IPS-15b (cell line): Measurements from ENCODE around the gene USP25.

Source experiments
- H3K27me3 ChIP-seq: one replicate; pipeline ENCODE4 v1.6.1; 2013; ENCODE audit warnings: low read length; ENCODE audit not compliant: control insufficient read depth, insufficient read depth
- H3K36me3 ChIP-seq: one replicate; pipeline ENCODE4 v1.6.1; 2013; ENCODE audit warnings: low read length; ENCODE audit not compliant: control insufficient read depth, insufficient read depth
- H3K4me1 ChIP-seq: one replicate; pipeline ENCODE4 v1.6.1; 2013; ENCODE audit warnings: mild to moderate bottlenecking, low read length; ENCODE audit not compliant: control insufficient read depth, insufficient read depth
- H3K4me3 ChIP-seq: one replicate; pipeline ENCODE4 v1.5.1; 2013; ENCODE audit warnings: low read depth, low read length
- H3K9ac ChIP-seq: one replicate; pipeline ENCODE4 v1.6.1; 2013; ENCODE audit warnings: low read depth, mild to moderate bottlenecking, low read length
- H3K9me3 ChIP-seq: one replicate; pipeline ENCODE4 v1.6.1; 2013; ENCODE audit warnings: mild to moderate bottlenecking, low read length; ENCODE audit not compliant: control insufficient read depth, insufficient read depth

USP25 gene

GRCh38 chr21:15826908-15827601, 97.3 kb downstream of the USP25 start:
- Histone ChIP-seq H3K9me3 (no peaks in the 10 kb centered on the region), H3K4me1 (no peaks in the 10 kb centered on the region), H3K9ac (no peak overlapping the region), H3K4me3 (no peak overlapping the region), H3K27me3 (no peaks in the 10 kb centered on the region), H3K36me3 (no peaks in the 10 kb centered on the region)

DNA sequence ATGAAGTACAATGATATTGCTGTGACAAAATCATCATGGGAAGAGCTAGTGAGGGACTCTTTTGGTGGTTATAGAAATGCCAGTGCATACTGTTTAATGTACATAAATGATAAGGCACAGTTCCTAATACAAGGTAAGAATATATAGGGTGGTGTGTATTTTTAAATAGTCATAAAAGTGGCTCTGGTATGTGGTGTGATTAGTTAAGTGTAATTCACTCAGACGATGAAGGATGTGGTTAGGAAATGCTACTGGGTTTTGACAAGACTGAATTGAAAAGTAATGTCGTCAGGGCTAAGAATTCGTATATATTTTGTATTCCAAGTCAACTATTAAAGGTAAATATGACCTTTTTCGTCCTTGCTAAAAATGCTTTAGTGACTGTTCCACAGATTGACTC, 101.7 kb downstream of the USP25 start:
- no peaks in the 10 kb centered on the region for H3K9me3 ChIP-seq

DNA sequence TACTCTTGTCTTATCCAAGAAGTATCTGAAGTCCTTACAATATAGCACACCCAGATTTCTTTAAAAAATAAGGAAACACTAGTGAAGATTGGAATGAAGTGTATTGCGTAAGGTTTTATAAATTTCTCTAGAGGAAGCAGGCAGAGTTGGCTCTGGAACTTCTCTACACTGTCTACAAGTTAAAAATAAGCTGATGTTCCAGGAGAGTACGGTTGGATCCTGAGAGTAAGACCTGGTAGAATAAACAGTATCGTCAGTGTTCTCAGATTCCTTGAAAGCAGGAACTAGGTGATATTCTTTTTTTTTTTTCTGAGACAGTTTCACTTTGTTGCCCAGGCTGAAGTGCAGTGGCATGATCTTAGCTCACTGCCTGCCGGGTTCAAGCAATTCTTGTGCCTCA, 107.9 kb downstream of the USP25 start:
- no peak overlapping the region for H3K4me3 ChIP-seq
- H3K9ac ChIP-seq = no peak overlapping the region
- no peaks in the 10 kb centered on the region for H3K27me3 ChIP-seq
- no peaks in the 10 kb centered on the region for H3K4me1 ChIP-seq
- peaks cover 2% of the 10 kb centered on the region for H3K36me3 ChIP-seq
- H3K9me3 ChIP-seq = no peaks in the 10 kb centered on the region

More for the DNA sequence above, 101.7 kb downstream of the USP25 start:
- peaks cover 2% of the 10 kb centered on the region for H3K36me3 ChIP-seq
- no peak overlapping the region for H3K9ac ChIP-seq
- H3K27me3 ChIP-seq = no peaks in the 10 kb centered on the region
- H3K4me3 ChIP-seq = no peak overlapping the region
- H3K4me1 ChIP-seq = no peaks in the 10 kb centered on the region

DNA sequence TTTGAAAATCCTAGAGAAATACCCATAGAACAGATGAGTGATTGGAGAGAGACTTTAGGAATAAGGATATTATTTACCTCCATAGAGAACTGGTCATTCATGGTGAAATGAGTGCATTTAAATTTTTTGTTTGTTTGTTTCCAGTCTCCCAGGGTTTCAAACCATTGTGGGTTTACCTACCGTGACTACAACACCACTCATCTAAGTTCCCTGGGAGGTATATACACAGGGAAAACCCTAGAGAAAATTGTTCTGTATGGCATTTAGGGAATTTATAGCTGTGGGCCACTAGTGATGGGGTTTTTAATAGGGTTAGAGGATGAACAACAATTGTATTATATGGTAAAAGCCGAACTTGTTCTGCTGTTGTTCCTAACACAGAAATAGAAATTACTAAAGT, 109.2 kb downstream of the USP25 start:
- Histone ChIP-seq H3K9ac (no peak overlapping the region), H3K9me3 (no peaks in the 10 kb centered on the region), H3K4me1 (no peaks in the 10 kb centered on the region), H3K4me3 (no peak overlapping the region), H3K36me3 (peaks cover 2% of the 10 kb centered on the region), H3K27me3 (no peaks in the 10 kb centered on the region)

DNA sequence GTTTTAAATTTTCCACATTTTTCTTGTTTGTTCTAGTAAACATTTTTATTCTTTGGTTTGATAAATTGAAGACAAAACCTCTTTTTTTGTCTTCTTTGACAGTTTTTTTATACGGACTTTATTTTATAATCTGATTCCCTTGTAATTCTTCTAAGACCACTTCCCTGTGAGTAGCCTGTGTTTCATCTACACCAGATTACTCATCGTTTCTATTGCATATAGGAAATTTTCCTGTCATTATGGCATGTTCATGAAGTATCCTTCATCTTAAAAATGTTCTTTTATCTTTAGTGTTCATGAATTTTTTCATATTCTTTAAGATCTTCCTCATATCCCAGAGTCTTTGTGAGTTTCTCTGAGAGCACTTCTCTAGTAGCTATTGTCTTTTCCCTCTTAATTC, 109.8 kb downstream of the USP25 start:
- H3K9me3 ChIP-seq = no peaks in the 10 kb centered on the region
- peaks cover under 1% of the 10 kb centered on the region for H3K36me3 ChIP-seq
- no peak overlapping the region for H3K4me3 ChIP-seq

GRCh38 chr21:15840406-15840805, 110.6 kb downstream of the USP25 start:
- no peaks in the 10 kb centered on the region for H3K27me3 ChIP-seq
- no peak overlapping the region for H3K9ac ChIP-seq
- no peaks in the 10 kb centered on the region for H3K4me1 ChIP-seq
- no peak overlapping the region for H3K4me3 ChIP-seq
- no peaks in the 10 kb centered on the region for H3K9me3 ChIP-seq
- H3K36me3 ChIP-seq = no peaks in the 10 kb centered on the region

More for the DNA sequence above, 109.8 kb downstream of the USP25 start:
- Histone ChIP-seq H3K9ac (no peak overlapping the region), H3K4me1 (no peaks in the 10 kb centered on the region), H3K27me3 (no peaks in the 10 kb centered on the region)

DNA sequence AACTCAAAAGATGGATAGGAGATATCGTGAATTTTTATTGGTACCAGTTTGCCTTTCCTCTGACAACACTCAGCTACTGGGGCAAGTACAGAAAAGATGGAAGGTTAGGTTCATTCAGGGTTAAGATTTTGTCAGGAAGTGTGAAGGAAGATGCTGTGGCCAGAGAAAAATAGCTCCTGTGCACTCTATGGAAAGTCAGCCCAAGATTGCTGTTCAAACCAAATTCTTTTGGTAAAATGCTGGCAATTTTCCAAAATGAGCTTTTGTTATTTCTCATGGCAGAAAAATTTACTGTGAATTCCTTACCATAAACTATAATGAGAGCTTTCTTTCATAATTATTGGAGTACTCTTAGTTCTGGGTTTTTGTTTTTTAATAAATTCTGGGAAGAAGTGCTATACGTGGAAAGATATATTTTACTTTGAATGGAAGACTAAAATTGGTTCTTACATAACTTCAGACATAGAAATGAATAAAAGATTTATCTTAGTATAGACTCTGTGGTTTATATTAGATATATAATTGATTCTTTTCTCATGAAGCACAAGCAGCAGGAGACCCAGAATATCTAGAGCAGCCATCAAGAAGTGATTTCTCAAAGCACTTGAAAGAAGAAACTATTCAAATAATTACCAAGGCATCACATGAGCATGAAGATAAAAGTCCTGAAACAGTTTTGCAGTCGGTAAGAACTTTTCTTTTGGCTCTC, 112.2 kb downstream of the USP25 start:
- H3K4me3 ChIP-seq = no peak overlapping the region
- no peaks in the 10 kb centered on the region for H3K27me3 ChIP-seq
- no peaks in the 10 kb centered on the region for H3K36me3 ChIP-seq
- H3K4me1 ChIP-seq = no peaks in the 10 kb centered on the region
- no peaks in the 10 kb centered on the region for H3K9me3 ChIP-seq
- H3K9ac ChIP-seq = no peak overlapping the region

- Histone ChIP-seq H3K4me1 (no peaks in the 10 kb centered on the region), H3K4me3 (no peak overlapping the region), H3K27me3 (no peaks in the 10 kb centered on the region), H3K9me3 (no peaks in the 10 kb centered on the region), H3K36me3 (no peaks in the 10 kb centered on the region), H3K9ac (no peak overlapping the region)
These were observed 112.7 kb downstream of the USP25 start for GRCh38 chr21:15842565-15842880.

GRCh38 chr21:15843766-15844165, 114.0 kb downstream of the USP25 start:
- Histone ChIP-seq H3K27me3 (no peaks in the 10 kb centered on the region), H3K4me3 (no peak overlapping the region), H3K9ac (no peak overlapping the region), H3K9me3 (no peaks in the 10 kb centered on the region), H3K4me1 (no peaks in the 10 kb centered on the region), H3K36me3 (no peaks in the 10 kb centered on the region)

DNA sequence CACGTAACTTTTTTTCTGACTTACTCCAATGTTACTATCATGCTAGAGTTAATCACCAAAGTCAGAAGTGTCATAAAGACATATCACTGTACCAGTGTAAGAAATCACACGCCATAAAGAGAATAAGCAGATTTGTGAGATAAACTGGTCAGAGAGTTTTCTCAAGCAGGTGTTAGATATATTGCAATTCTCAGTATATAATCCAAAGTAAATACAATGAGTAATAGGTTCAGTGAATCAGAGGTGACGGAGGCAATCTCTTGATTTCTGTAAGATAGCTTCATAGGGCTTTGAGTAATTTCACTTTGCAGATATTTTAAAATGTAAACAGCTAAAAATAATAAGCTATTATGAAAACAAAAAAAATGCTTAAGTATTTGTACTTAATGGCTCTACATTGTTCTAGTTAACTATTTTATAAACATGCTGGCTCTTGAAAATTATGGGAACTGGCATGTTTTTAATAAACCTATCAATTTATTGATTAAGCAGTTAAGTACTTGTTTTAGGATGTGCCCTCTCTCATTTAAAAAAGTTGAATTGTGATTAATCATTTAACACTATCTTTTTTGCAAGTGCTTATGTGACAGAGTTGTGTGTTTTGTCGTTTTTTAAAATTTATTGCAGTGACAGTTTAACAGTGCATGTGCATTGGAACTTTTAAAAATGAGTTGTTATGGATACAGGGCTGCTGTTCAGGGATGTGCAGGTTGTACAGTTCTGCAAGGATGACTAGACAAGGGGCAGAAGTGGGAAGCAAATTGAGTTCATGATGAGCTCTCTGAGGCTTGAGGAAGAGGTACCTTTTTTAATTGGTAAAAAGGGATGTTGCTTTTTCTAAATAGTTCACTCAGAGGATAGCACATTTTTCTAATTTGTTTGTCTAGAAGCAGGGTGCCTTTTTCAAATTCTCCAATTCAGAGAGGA, 119.1 kb downstream of the USP25 start:
- H3K9me3 ChIP-seq = no peaks in the 10 kb centered on the region
- no peak overlapping the region for H3K9ac ChIP-seq
- H3K27me3 ChIP-seq = no peaks in the 10 kb centered on the region
- no peaks in the 10 kb centered on the region for H3K36me3 ChIP-seq
- H3K4me3 ChIP-seq = no peak overlapping the region
- no peaks in the 10 kb centered on the region for H3K4me1 ChIP-seq

DNA sequence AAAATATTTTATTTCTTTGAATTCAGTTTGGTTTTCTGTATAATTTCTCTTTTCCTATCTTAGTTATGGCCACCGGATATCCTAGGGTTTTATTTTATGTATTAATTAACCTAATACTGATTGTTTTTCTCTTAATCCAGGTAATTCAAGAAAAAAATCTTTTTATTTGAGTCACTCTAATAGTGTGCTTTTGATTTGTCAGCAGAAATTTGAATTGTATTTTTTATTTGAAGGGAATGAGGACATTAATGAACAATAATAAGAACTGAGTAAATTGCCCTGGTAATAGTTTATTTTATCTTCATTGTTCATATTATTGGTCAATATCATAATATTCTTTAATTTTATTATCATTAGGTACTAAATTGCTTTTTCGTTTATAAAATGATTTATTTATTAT, 120.1 kb downstream of the USP25 start:
- Histone ChIP-seq H3K4me3 (no peak overlapping the region), H3K27me3 (no peaks in the 10 kb centered on the region), H3K9me3 (no peaks in the 10 kb centered on the region), H3K4me1 (no peaks in the 10 kb centered on the region), H3K9ac (no peak overlapping the region), H3K36me3 (no peaks in the 10 kb centered on the region)
